ENCODE results near the gene PPEF1.
"Not testable (repeated sequence)": the region's sequence is repeated elsewhere in the genome, so short reads cannot be mapped to it uniquely, and the experiment has no call there.

The PPEF1 gene

GRCh38 chrX:18702362-18703195 is 4.9 kb upstream of the PPEF1 start:
- H2AFZ ChIP-seq (ENCODE audit: low read length, unreplicated experiment): peak overlapping the region; percentile 62
- H3K4me3 ChIP-seq (ENCODE audit: low read depth, low read length): peak overlapping the region; percentile 60
- H3K27ac ChIP-seq (ENCODE audit: low read depth, low read length): peak overlapping the region; percentile 96
- H3K36me3 ChIP-seq (ENCODE audit: insufficient read depth, low read length): no peaks in the 10 kb centered on the region
- H3K4me1 ChIP-seq (ENCODE audit: control insufficient read depth, insufficient read depth, low read length, unreplicated experiment): peaks cover 38% of the 10 kb centered on the region
- H3K79me2 ChIP-seq (ENCODE audit: control insufficient read depth, insufficient read depth, low read length, unreplicated experiment): no peaks in the 10 kb centered on the region
- peaks cover 4% of the 10 kb centered on the region; the same call in 1 of the 2 replicates for H3K27me3 ChIP-seq (ENCODE audit: insufficient read depth, low read length)

- H3K79me2 ChIP-seq (ENCODE audit: control insufficient read depth, insufficient read depth, low read length, unreplicated experiment): no peaks in the 10 kb centered on the region
- H3K27me3 ChIP-seq (ENCODE audit: insufficient read depth, low read length): peaks cover 8% of the 10 kb centered on the region; the same call in 1 of the 2 replicates
- no peaks in the 10 kb centered on the region for H3K36me3 ChIP-seq (ENCODE audit: insufficient read depth, low read length)
- no peak overlapping the region for H2AFZ ChIP-seq (ENCODE audit: low read length, unreplicated experiment)
- H3K4me3 ChIP-seq (ENCODE audit: low read depth, low read length): no peak overlapping the region
- no peak overlapping the region for H3K27ac ChIP-seq (ENCODE audit: low read depth, low read length)
- H3K4me1 ChIP-seq (ENCODE audit: control insufficient read depth, insufficient read depth, low read length, unreplicated experiment): no peaks in the 10 kb centered on the region
Observed at GRCh38 chrX:18709833-18710232, 2.4 kb downstream of the PPEF1 start.

GRCh38 chrX:18714910-18715309 is 7.5 kb downstream of the PPEF1 start:
- H3K79me2 ChIP-seq (ENCODE audit: control insufficient read depth, insufficient read depth, low read length, unreplicated experiment): no peaks in the 10 kb centered on the region

GRCh38 chrX:18719852-18720251 is 12.4 kb downstream of the PPEF1 start:
- Histone ChIP-seq H2AFZ (ENCODE audit: low read length, unreplicated experiment) (no peak overlapping the region), H3K79me2 (ENCODE audit: control insufficient read depth, insufficient read depth, low read length, unreplicated experiment) (no peaks in the 10 kb centered on the region), H3K27me3 (ENCODE audit: insufficient read depth, low read length) (no peaks in the 10 kb centered on the region), H3K4me3 (ENCODE audit: low read depth, low read length) (no peak overlapping the region), H3K27ac (ENCODE audit: low read depth, low read length) (no peak overlapping the region), H3K4me1 (ENCODE audit: control insufficient read depth, insufficient read depth, low read length, unreplicated experiment) (no peaks in the 10 kb centered on the region), H3K36me3 (ENCODE audit: insufficient read depth, low read length) (no peaks in the 10 kb centered on the region)

More at GRCh38 chrX:18714910-18715309, 7.5 kb downstream of the PPEF1 start:
- no peak overlapping the region for H3K27ac ChIP-seq (ENCODE audit: low read depth, low read length)
- H3K4me3 ChIP-seq (ENCODE audit: low read depth, low read length): no peak overlapping the region
- H2AFZ ChIP-seq (ENCODE audit: low read length, unreplicated experiment): no peak overlapping the region
- no peaks in the 10 kb centered on the region for H3K27me3 ChIP-seq (ENCODE audit: insufficient read depth, low read length)
- no peaks in the 10 kb centered on the region for H3K4me1 ChIP-seq (ENCODE audit: control insufficient read depth, insufficient read depth, low read length, unreplicated experiment)
- no peaks in the 10 kb centered on the region for H3K36me3 ChIP-seq (ENCODE audit: insufficient read depth, low read length)

GRCh38 chrX:18721683-18722499 is 14.4 kb downstream of the PPEF1 start:
- H2AFZ ChIP-seq (ENCODE audit: low read length, unreplicated experiment): no peak overlapping the region
- no peak overlapping the region for H3K27ac ChIP-seq (ENCODE audit: low read depth, low read length)
- no peak overlapping the region for H3K4me3 ChIP-seq (ENCODE audit: low read depth, low read length)
- H3K4me1 ChIP-seq (ENCODE audit: control insufficient read depth, insufficient read depth, low read length, unreplicated experiment): no peaks in the 10 kb centered on the region
- no peaks in the 10 kb centered on the region for H3K79me2 ChIP-seq (ENCODE audit: control insufficient read depth, insufficient read depth, low read length, unreplicated experiment)
- no peaks in the 10 kb centered on the region for H3K27me3 ChIP-seq (ENCODE audit: insufficient read depth, low read length)
- no peaks in the 10 kb centered on the region for H3K36me3 ChIP-seq (ENCODE audit: insufficient read depth, low read length)

GRCh38 chrX:18722500-18723071 is 15.1 kb downstream of the PPEF1 start:
- H3K79me2 ChIP-seq (ENCODE audit: control insufficient read depth, insufficient read depth, low read length, unreplicated experiment): no peaks in the 10 kb centered on the region
- H3K4me3 ChIP-seq (ENCODE audit: low read depth, low read length): no peak overlapping the region
- H3K27me3 ChIP-seq (ENCODE audit: insufficient read depth, low read length): no peaks in the 10 kb centered on the region
- H3K4me1 ChIP-seq (ENCODE audit: control insufficient read depth, insufficient read depth, low read length, unreplicated experiment): no peaks in the 10 kb centered on the region
- no peaks in the 10 kb centered on the region for H3K36me3 ChIP-seq (ENCODE audit: insufficient read depth, low read length)
- no peak overlapping the region for H3K27ac ChIP-seq (ENCODE audit: low read depth, low read length)
- H2AFZ ChIP-seq (ENCODE audit: low read length, unreplicated experiment): no peak overlapping the region

- Histone ChIP-seq H3K79me2 (ENCODE audit: control insufficient read depth, insufficient read depth, low read length, unreplicated experiment) (no peaks in the 10 kb centered on the region), H3K4me1 (ENCODE audit: control insufficient read depth, insufficient read depth, low read length, unreplicated experiment) (no peaks in the 10 kb centered on the region), H3K4me3 (ENCODE audit: low read depth, low read length) (no peak overlapping the region), H3K27ac (ENCODE audit: low read depth, low read length) (no peak overlapping the region), H3K27me3 (ENCODE audit: insufficient read depth, low read length) (no peaks in the 10 kb centered on the region), H2AFZ (ENCODE audit: low read length, unreplicated experiment) (no peak overlapping the region), H3K36me3 (ENCODE audit: insufficient read depth, low read length) (no peaks in the 10 kb centered on the region)
Observed at GRCh38 chrX:18725310-18725943, 18.0 kb downstream of the PPEF1 start.

- Histone ChIP-seq H3K4me3 (ENCODE audit: low read depth, low read length) (no peak overlapping the region), H3K79me2 (ENCODE audit: control insufficient read depth, insufficient read depth, low read length, unreplicated experiment) (no peaks in the 10 kb centered on the region), H3K4me1 (ENCODE audit: control insufficient read depth, insufficient read depth, low read length, unreplicated experiment) (no peaks in the 10 kb centered on the region), H3K27me3 (ENCODE audit: insufficient read depth, low read length) (no peaks in the 10 kb centered on the region), H3K27ac (ENCODE audit: low read depth, low read length) (no peak overlapping the region), H2AFZ (ENCODE audit: low read length, unreplicated experiment) (no peak overlapping the region), H3K36me3 (ENCODE audit: insufficient read depth, low read length) (no peaks in the 10 kb centered on the region)
Observed at GRCh38 chrX:18733287-18733686, 25.8 kb downstream of the PPEF1 start.

GRCh38 chrX:18739609-18740008 is 32.2 kb downstream of the PPEF1 start:
- H3K4me3 ChIP-seq (ENCODE audit: low read depth, low read length); H3K4me1 ChIP-seq (ENCODE audit: control insufficient read depth, insufficient read depth, low read length, unreplicated experiment); H2AFZ ChIP-seq (ENCODE audit: low read length, unreplicated experiment); H3K36me3 ChIP-seq (ENCODE audit: insufficient read depth, low read length); H3K27me3 ChIP-seq (ENCODE audit: insufficient read depth, low read length); H3K79me2 ChIP-seq (ENCODE audit: control insufficient read depth, insufficient read depth, low read length, unreplicated experiment); H3K27ac ChIP-seq (ENCODE audit: low read depth, low read length): not testable (repeated sequence)

GRCh38 chrX:18748499-18748898 is 41.1 kb downstream of the PPEF1 start:
- Histone ChIP-seq H3K79me2 (ENCODE audit: control insufficient read depth, insufficient read depth, low read length, unreplicated experiment) (no peaks in the 10 kb centered on the region), H2AFZ (ENCODE audit: low read length, unreplicated experiment) (no peak overlapping the region), H3K36me3 (ENCODE audit: insufficient read depth, low read length) (no peaks in the 10 kb centered on the region), H3K4me1 (ENCODE audit: control insufficient read depth, insufficient read depth, low read length, unreplicated experiment) (no peaks in the 10 kb centered on the region), H3K27ac (ENCODE audit: low read depth, low read length) (no peak overlapping the region), H3K27me3 (ENCODE audit: insufficient read depth, low read length) (no peaks in the 10 kb centered on the region), H3K4me3 (ENCODE audit: low read depth, low read length) (no peak overlapping the region)
